Skeletal muscle cell (primary cell): Measurements from ENCODE around the gene MBLAC1.

Source experiments
- DNase-seq: peaks from one replicate; pipeline ENCODE4 v3.0.0-alpha.2; 2010; ENCODE audit warnings: low read depth
- H3K4me3 ChIP-seq: 2 replicates; pipeline ENCODE4 v1.5.1; 2011; ENCODE audit warnings: low read depth, mild to moderate bottlenecking, control low read depth, low read length, moderate library complexity

The MBLAC1 gene

GRCh38 chr7:100093925-100094486 lies 32.8 kb upstream of the MBLAC1 start:
- DNase-seq, result no peak
- H3K4me3 ChIP-seq, result no peak overlapping the region

DNA sequence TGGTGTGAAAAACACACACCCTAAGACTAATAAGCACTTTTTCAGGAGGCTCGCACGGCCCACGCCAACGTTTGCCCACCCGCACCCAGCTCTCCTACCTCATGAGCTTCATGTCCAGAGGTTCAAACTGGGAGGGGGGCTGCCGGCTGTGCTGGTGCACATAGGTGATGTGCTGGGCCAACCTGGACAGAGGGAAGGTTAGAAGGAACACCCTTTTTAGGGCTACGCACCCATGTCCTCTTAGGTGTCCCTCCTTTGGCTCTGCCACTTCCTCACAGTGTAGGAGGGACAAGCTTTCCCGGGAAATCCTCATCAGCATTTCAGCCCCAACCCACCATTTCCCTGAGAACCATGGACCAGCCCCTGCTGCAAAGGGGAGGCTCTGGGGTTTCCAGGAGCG lies 31.5 kb upstream of the MBLAC1 start:
- no peak for DNase-seq
- no peak overlapping the region for H3K4me3 ChIP-seq

GRCh38 chr7:100095704-100096103 lies 31.1 kb upstream of the MBLAC1 start:
- no peak for DNase-seq
- H3K4me3 ChIP-seq, result no peak overlapping the region

GRCh38 chr7:100098913-100099312 lies 27.9 kb upstream of the MBLAC1 start:
- no peak overlapping the region for H3K4me3 ChIP-seq

GRCh38 chr7:100099452-100099851 lies 27.3 kb upstream of the MBLAC1 start:
- DNase-seq, result no peak
- peak overlapping the region; percentile 86 for H3K4me3 ChIP-seq

More at GRCh38 chr7:100098913-100099312, 27.9 kb upstream of the MBLAC1 start:
- no peak for DNase-seq

- peak overlapping the region; percentile 86 for H3K4me3 ChIP-seq
- DNase-seq, result peak; percentile 98
Observed at GRCh38 chr7:100100420-100101015, 26.2 kb upstream of the MBLAC1 start.

- peak within 1 kb of the TSS; percentile 86 for H3K4me3 ChIP-seq
- peak; percentile 98 for DNase-seq
Observed at GRCh38 chr7:100101016-100101862, 25.5 kb upstream of the MBLAC1 start, which contains the start of the genes AP4M1 and MCM7. TSS of gene AP4M1 (plus strand) at chr7:100101643. CDS start at chr7:100101715, 72 bp downstream. TSS of gene MCM7 (minus strand) at chr7:100101397. CDS start at chr7:100101294, 103 bp downstream.

DNA sequence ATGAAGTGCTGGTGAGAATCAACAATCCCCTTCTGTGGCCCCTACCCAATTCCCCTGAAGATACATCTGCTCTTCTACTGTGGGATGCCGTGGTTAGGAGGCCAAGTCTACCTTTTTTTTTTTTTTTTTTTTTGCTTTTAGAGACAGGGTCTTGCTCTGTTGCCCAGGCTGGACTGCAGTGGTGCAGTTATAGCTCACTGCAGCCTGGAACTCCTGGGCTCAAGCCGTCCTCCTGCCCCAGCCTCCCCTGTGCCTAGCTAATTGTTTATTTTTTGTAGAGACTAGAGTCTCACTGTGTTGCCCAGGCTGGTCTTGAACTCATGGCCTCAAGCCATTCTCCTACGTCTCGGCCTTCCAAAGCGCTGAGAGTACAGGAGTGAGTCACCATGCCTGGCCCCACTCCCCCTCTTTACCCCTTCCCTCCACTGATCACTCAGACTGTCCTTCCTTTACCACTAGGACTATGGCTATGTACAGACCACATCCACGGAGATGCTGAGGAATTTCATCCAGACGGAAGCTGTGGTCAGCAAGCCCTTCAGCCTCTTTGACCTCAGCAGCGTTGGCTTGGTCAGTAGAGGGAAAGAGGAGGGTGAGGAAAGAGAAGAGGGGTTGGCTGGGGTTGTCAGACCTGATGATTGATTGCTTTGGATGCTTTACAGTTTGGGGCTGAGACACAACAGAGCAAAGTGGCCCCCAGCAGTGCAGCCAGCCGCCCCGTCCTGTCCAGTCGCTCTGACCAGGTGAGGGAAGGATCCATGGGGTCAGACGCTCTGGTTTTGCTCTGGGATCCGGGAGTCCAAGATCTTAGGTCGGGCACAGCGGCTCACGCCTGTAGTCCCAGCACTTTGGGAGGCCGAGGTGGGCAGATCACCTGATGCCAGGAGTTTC lies 23.6 kb upstream of the MBLAC1 start:
- H3K4me3 ChIP-seq, result peak overlapping the region; percentile 86
- DNase-seq, result peak; percentile 26

DNA sequence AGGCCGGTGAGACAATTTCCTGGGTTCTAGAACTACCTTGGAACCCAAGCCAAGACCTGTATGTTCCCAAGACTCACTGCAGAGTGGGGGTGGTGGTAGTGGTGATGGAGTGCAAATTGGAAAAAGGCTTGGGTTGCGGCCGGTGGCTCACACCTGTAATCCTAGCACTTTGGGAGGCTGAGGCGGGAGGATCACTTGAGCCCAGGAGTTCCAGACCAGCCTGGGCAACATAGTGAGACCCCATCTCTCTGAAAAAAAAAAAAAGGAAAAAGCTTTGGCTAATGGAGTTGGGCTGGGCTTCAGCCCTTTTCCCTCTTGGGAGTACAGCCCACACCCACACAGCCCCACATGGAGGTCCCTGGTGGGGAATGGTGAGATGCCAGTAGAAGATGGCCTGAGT lies 21.2 kb upstream of the MBLAC1 start:
- DNase-seq, result no peak
- H3K4me3 ChIP-seq, result no peak overlapping the region

GRCh38 chr7:100106633-100107032 lies 20.1 kb upstream of the MBLAC1 start:
- no peak overlapping the region for H3K4me3 ChIP-seq
- no peak for DNase-seq

- H3K4me3 ChIP-seq, result no peak overlapping the region
- DNase-seq, result no peak
Observed at GRCh38 chr7:100107125-100107737, 19.5 kb upstream of the MBLAC1 start.

GRCh38 chr7:100107890-100108289 lies 18.9 kb upstream of the MBLAC1 start:
- no peak for DNase-seq
- H3K4me3 ChIP-seq, result no peak overlapping the region

DNA sequence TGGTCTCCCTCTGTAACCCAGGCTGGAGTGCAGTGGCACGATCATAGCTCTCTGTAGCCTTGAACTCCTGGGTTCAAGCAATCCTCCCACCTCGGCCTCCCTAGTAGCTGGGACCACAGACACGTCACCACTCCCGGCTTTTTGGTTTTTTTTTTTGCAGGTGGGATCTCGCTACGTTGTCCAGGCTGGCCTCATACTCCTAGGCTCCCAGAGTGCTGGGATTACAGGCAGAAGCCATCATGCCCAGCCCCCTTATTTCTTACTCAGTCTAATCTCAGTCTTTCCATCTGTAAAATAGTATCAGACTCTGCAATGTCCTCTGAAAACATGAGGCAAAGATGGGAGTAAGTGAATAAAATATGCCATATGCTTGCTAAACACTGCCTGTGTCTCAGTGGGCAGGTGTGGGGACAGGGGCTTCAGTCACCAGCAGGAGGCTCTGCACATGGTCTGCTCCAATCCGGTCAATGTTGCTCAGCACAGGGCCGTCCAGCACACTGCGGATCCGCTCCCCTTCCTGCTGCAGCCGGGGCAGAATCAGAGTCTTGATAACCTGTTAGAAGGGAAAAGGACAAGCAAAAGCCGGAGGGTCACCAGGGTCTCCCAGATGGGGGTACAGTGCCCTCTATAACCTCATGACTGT lies 17.1 kb upstream of the MBLAC1 start:
- DNase-seq, result no peak
- H3K4me3 ChIP-seq, result no peak overlapping the region

DNA sequence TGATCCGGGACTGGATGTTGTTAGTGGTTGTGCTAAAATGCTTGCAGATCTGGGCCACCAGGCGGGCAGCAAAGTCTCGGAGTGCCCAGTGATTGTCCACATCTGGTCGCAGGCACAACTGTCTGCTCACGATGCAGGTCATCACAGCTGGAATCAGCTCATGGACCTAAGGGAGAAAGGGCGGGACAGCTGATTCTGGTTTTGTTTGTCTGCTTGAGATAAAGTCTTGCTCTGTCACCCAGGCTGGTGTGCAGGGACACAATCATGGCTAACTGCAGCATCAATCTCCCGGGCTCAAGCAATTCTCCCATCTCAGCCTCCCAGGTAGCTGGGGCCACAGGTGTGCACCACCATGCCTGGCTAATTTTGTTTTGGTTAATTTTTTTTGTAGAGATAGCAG lies 15.6 kb upstream of the MBLAC1 start:
- no peak overlapping the region for H3K4me3 ChIP-seq
- no peak for DNase-seq

- DNase-seq, result no peak
- H3K4me3 ChIP-seq, result no peak overlapping the region
Observed at GRCh38 chr7:100111914-100112313, 14.9 kb upstream of the MBLAC1 start.

GRCh38 chr7:100115026-100115425 lies 11.7 kb upstream of the MBLAC1 start:
- H3K4me3 ChIP-seq, result no peak overlapping the region
- DNase-seq, result no peak

GRCh38 chr7:100118388-100119071 lies 8.2 kb upstream of the MBLAC1 start:
- no peak for DNase-seq
- peak overlapping the region; percentile 96 for H3K4me3 ChIP-seq
